ENCODE data around the gene TTL.

Gene TTL

GRCh38 chr2:112580084-112580483 is 98.1 kb downstream of the TTL start:
- peaks cover 7% of the 10 kb centered on the region for H3K36me3 ChIP-seq (ENCODE audit: control insufficient read depth, insufficient read depth, low read length)
- H3K27ac ChIP-seq (ENCODE audit: insufficient read depth, low read depth, low read length, poor library complexity, severe bottlenecking) = no peak overlapping the region
- no peak overlapping the region for H3K4me3 ChIP-seq (ENCODE audit: insufficient read depth, low read depth, low read length)
- H3K27me3 ChIP-seq (ENCODE audit: control insufficient read depth, insufficient read depth, low read length, poor library complexity, severe bottlenecking) = no peaks in the 10 kb centered on the region
- no peaks in the 10 kb centered on the region for H3K9me3 ChIP-seq (ENCODE audit: control insufficient read depth, low read length)
- H3K4me1 ChIP-seq (ENCODE audit: control insufficient read depth, insufficient read depth, low read length) = peaks cover 3% of the 10 kb centered on the region
- WGBS, 2 experiments = 89 to 94% methylated on average over 7 of the region's 7 CpGs

- Histone ChIP-seq H3K27me3 (ENCODE audit: control insufficient read depth, insufficient read depth, low read length, poor library complexity, severe bottlenecking) (no peaks in the 10 kb centered on the region), H3K4me1 (ENCODE audit: control insufficient read depth, insufficient read depth, low read length) (peaks cover 7% of the 10 kb centered on the region), H3K4me3 (ENCODE audit: insufficient read depth, low read depth, low read length) (no peak overlapping the region), H3K9me3 (ENCODE audit: control insufficient read depth, low read length) (no peaks in the 10 kb centered on the region), H3K27ac (ENCODE audit: insufficient read depth, low read depth, low read length, poor library complexity, severe bottlenecking) (no peak overlapping the region), H3K36me3 (ENCODE audit: control insufficient read depth, insufficient read depth, low read length) (peaks cover 4% of the 10 kb centered on the region)
- 70 to 85% methylated on average over 8 to 10 of the region's 10 CpGs for WGBS, 2 experiments
Measured at GRCh38 chr2:112582314-112582746, 100.4 kb downstream of the TTL start.

GRCh38 chr2:112583497-112584133 is 101.7 kb downstream of the TTL start:
- Histone ChIP-seq H3K4me1 (ENCODE audit: control insufficient read depth, insufficient read depth, low read length) (peaks cover 7% of the 10 kb centered on the region), H3K27me3 (ENCODE audit: control insufficient read depth, insufficient read depth, low read length, poor library complexity, severe bottlenecking) (no peaks in the 10 kb centered on the region), H3K9me3 (ENCODE audit: control insufficient read depth, low read length) (no peaks in the 10 kb centered on the region), H3K36me3 (ENCODE audit: control insufficient read depth, insufficient read depth, low read length) (peaks cover 10% of the 10 kb centered on the region), H3K4me3 (ENCODE audit: insufficient read depth, low read depth, low read length) (peak overlapping the region; percentile 81), H3K27ac (ENCODE audit: insufficient read depth, low read depth, low read length, poor library complexity, severe bottlenecking) (peak overlapping the region; percentile 98)
- 42 to 46% methylated on average over 19 of the region's 19 CpGs for WGBS, 2 experiments

- peak within 1 kb of the TSS; percentile 81 for H3K4me3 ChIP-seq (ENCODE audit: insufficient read depth, low read depth, low read length)
- peaks cover 10% of the 10 kb centered on the region for H3K36me3 ChIP-seq (ENCODE audit: control insufficient read depth, insufficient read depth, low read length)
- no peaks in the 10 kb centered on the region for H3K9me3 ChIP-seq (ENCODE audit: control insufficient read depth, low read length)
- whole genome bisulfite sequencing, 2 experiments = 0% methylated on average over 54 of the region's 54 CpGs
- H3K27ac ChIP-seq (ENCODE audit: insufficient read depth, low read depth, low read length, poor library complexity, severe bottlenecking) = peak within 1 kb of the TSS; percentile 98
- no peaks in the 10 kb centered on the region for H3K27me3 ChIP-seq (ENCODE audit: control insufficient read depth, insufficient read depth, low read length, poor library complexity, severe bottlenecking)
- peaks cover 7% of the 10 kb centered on the region for H3K4me1 ChIP-seq (ENCODE audit: control insufficient read depth, insufficient read depth, low read length)
Measured at GRCh38 chr2:112584134-112584890, 102.4 kb downstream of the TTL start, which contains the start of gene CHCHD5. Gene CHCHD5, plus strand, starts transcription at chr2:112584609. Its CDS starts 39 bp downstream, at chr2:112584648.

- H3K27me3 ChIP-seq (ENCODE audit: control insufficient read depth, insufficient read depth, low read length, poor library complexity, severe bottlenecking) = no peaks in the 10 kb centered on the region
- peak overlapping the region; percentile 81 for H3K4me3 ChIP-seq (ENCODE audit: insufficient read depth, low read depth, low read length)
- 56 to 60% methylated on average over 3 of the region's 3 CpGs for WGBS, 2 experiments
- H3K9me3 ChIP-seq (ENCODE audit: control insufficient read depth, low read length) = no peaks in the 10 kb centered on the region
- H3K27ac ChIP-seq (ENCODE audit: insufficient read depth, low read depth, low read length, poor library complexity, severe bottlenecking) = peak overlapping the region; percentile 98
- peaks cover 7% of the 10 kb centered on the region for H3K4me1 ChIP-seq (ENCODE audit: control insufficient read depth, insufficient read depth, low read length)
- H3K36me3 ChIP-seq (ENCODE audit: control insufficient read depth, insufficient read depth, low read length) = peaks cover 10% of the 10 kb centered on the region
Measured at GRCh38 chr2:112584891-112585250, 102.9 kb downstream of the TTL start.

- H3K4me1 ChIP-seq (ENCODE audit: control insufficient read depth, insufficient read depth, low read length) = peaks cover 7% of the 10 kb centered on the region
- no peaks in the 10 kb centered on the region for H3K27me3 ChIP-seq (ENCODE audit: control insufficient read depth, insufficient read depth, low read length, poor library complexity, severe bottlenecking)
- WGBS, 2 experiments = 87 to 90% methylated on average over 3 of the region's 3 CpGs
- H3K4me3 ChIP-seq (ENCODE audit: insufficient read depth, low read depth, low read length) = peak overlapping the region; percentile 81
- H3K36me3 ChIP-seq (ENCODE audit: control insufficient read depth, insufficient read depth, low read length) = peaks cover 10% of the 10 kb centered on the region
- no peak overlapping the region for H3K27ac ChIP-seq (ENCODE audit: insufficient read depth, low read depth, low read length, poor library complexity, severe bottlenecking)
- no peaks in the 10 kb centered on the region for H3K9me3 ChIP-seq (ENCODE audit: control insufficient read depth, low read length)
Measured at GRCh38 chr2:112585400-112585799, 103.4 kb downstream of the TTL start.

GRCh38 chr2:112585873-112586464 is 104.0 kb downstream of the TTL start:
- 96 to 97% methylated on average over 18 of the region's 18 CpGs for whole genome bisulfite sequencing, 2 experiments
- no peak overlapping the region for H3K27ac ChIP-seq (ENCODE audit: insufficient read depth, low read depth, low read length, poor library complexity, severe bottlenecking)
- H3K4me1 ChIP-seq (ENCODE audit: control insufficient read depth, insufficient read depth, low read length) = peaks cover 7% of the 10 kb centered on the region
- H3K9me3 ChIP-seq (ENCODE audit: control insufficient read depth, low read length) = no peaks in the 10 kb centered on the region
- H3K36me3 ChIP-seq (ENCODE audit: control insufficient read depth, insufficient read depth, low read length) = peaks cover 10% of the 10 kb centered on the region
- no peaks in the 10 kb centered on the region for H3K27me3 ChIP-seq (ENCODE audit: control insufficient read depth, insufficient read depth, low read length, poor library complexity, severe bottlenecking)
- no peak overlapping the region for H3K4me3 ChIP-seq (ENCODE audit: insufficient read depth, low read depth, low read length)

- no peak overlapping the region for H3K27ac ChIP-seq (ENCODE audit: insufficient read depth, low read depth, low read length, poor library complexity, severe bottlenecking)
- WGBS, 2 experiments = 71 to 72% methylated on average over 6 of the region's 6 CpGs
Measured at GRCh38 chr2:112588611-112589045, 106.7 kb downstream of the TTL start.

More at GRCh38 chr2:112588611-112589045, 106.7 kb downstream of the TTL start:
- Histone ChIP-seq H3K27me3 (ENCODE audit: control insufficient read depth, insufficient read depth, low read length, poor library complexity, severe bottlenecking) (no peaks in the 10 kb centered on the region), H3K4me3 (ENCODE audit: insufficient read depth, low read depth, low read length) (no peak overlapping the region), H3K4me1 (ENCODE audit: control insufficient read depth, insufficient read depth, low read length) (peaks cover 4% of the 10 kb centered on the region), H3K36me3 (ENCODE audit: control insufficient read depth, insufficient read depth, low read length) (peaks cover 10% of the 10 kb centered on the region), H3K9me3 (ENCODE audit: control insufficient read depth, low read length) (no peaks in the 10 kb centered on the region)

Data from ectodermal cell (in vitro differentiated cells).